Neural progenitor cell (in vitro differentiated cells): ENCODE results near the gene SEMA4D.

Experiments used
- EZH2 ChIP-seq: fragments of 200-600 bp; sonication (generic); IDR thresholded peaks from 2 replicates; pipeline ENCODE4 v1.6.1; 2017; ENCODE audit warnings: antibody characterized with exemption, mild to moderate bottlenecking, moderate library complexity
- TF ChIP-seq, protein P1 (sequence below): fragments of 200-600 bp; sonication (generic); IDR thresholded peaks from 2 replicates; pipeline ENCODE4 v1.5.1; 2017; ENCODE audit warnings: antibody characterized with exemption, mild to moderate bottlenecking

DNA sequence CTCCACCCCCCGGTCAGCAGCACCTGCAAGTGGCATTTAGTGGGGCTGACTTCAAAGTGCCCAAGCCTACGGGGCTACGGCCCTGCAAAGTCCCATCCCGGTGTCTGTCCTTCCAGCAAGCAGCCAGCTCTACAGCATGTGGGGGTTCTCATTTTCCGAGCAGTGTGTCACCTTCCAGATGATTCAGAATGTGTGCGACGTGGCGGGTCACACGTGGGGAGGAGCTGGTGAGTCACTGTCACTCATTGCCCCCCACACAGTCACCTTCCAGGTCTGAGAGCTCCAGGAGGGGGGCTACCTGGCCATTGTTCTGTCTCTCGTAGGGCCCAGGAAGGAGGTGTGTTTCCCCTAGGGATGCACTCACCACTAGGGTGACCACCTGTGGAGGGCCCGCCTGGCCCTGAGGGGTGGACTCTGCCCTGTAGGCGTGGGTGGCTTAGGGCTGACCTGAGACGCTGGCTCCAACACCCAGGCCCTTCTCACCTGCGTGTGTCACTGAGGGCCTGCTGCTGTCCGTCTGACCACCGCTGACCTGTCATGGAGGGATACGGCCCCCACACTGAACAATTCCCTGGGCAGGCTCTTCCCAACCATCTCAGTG is 70.2 kb downstream of the SEMA4D start:
- TF ChIP-seq, protein P1, sequence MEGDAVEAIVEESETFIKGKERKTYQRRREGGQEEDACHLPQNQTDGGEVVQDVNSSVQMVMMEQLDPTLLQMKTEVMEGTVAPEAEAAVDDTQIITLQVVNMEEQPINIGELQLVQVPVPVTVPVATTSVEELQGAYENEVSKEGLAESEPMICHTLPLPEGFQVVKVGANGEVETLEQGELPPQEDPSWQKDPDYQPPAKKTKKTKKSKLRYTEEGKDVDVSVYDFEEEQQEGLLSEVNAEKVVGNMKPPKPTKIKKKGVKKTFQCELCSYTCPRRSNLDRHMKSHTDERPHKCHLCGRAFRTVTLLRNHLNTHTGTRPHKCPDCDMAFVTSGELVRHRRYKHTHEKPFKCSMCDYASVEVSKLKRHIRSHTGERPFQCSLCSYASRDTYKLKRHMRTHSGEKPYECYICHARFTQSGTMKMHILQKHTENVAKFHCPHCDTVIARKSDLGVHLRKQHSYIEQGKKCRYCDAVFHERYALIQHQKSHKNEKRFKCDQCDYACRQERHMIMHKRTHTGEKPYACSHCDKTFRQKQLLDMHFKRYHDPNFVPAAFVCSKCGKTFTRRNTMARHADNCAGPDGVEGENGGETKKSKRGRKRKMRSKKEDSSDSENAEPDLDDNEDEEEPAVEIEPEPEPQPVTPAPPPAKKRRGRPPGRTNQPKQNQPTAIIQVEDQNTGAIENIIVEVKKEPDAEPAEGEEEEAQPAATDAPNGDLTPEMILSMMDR = no peak
- TF ChIP-seq EZH2 = no peak
